IMR-90 (cell line): ENCODE results near the gene KIF12. TPM values are rescaled to one million over a fixed set of nuclear protein-coding genes. Genes with fewer than 3 reads are reported as not detected.

Experiments used
- ATAC-seq: fragments of 200-7000 bp; cut with Tn5 transposase; 2 replicates; pipeline ENCODE4 v1.9.1; 2020; ENCODE audit warnings: low read depth, mild to moderate bottlenecking, moderate library complexity
- BruUV-seq: library from RNA; stranded (reverse); fragments of 400-500 nt; replicated peaks from 2 replicates; lab custom pipeline; 2021; lab: Mats Ljungman, UMichigan
- CTCF ChIA-PET: fragments of 300-600 bp; formaldehyde crosslinking; extraction: SDS; loops from one replicate; lab custom pipeline; 2021; ENCODE audit warnings: antibody characterized with exemption; lab: Yijun Ruan, JAX
- POLR2A ChIA-PET: fragments of 300-600 bp; sonication (Branson Sonifier 250); formaldehyde crosslinking; loops from one replicate; lab custom pipeline; 2022; ENCODE audit warnings: antibody characterized with exemption; ENCODE audit not compliant: unreplicated experiment; lab: Charles Lee
- DNase-seq: peaks from one replicate; pipeline ENCODE4 v3.0.0; 2013
- H2AFZ ChIP-seq: replicated peaks from 2 replicates; pipeline ENCODE3; 2013; ENCODE audit warnings: low read length, mild to moderate bottlenecking; ENCODE audit not compliant: poor library complexity
- H2AK5ac ChIP-seq: 2 replicates; pipeline ENCODE4 v1.6.1; 2013; ENCODE audit warnings: low read depth, low read length, inconsistent platforms
- H2AK9ac ChIP-seq: replicated peaks from 2 replicates; pipeline ENCODE3; 2013; ENCODE audit warnings: mild to moderate bottlenecking, low read depth, low read length, moderate library complexity; ENCODE audit not compliant: poor library complexity
- H2BK120ac ChIP-seq: 2 replicates; pipeline ENCODE4 v1.6.1; 2013; ENCODE audit warnings: low read depth, low read length, inconsistent platforms
- H2BK15ac ChIP-seq: 3 replicates; pipeline ENCODE4 v1.6.1; 2013; ENCODE audit warnings: low read depth, low read length, inconsistent platforms
- H2BK20ac ChIP-seq: 2 replicates; pipeline ENCODE4 v1.6.1; 2013; ENCODE audit warnings: low read depth, mild to moderate bottlenecking, inconsistent platforms, low read length, moderate library complexity
- H2BK5ac ChIP-seq: 2 replicates; pipeline ENCODE4 v1.6.1; 2013; ENCODE audit warnings: mild to moderate bottlenecking, low read depth, low read length, inconsistent platforms; ENCODE audit not compliant: poor library complexity, severe bottlenecking
- H3K14ac ChIP-seq: replicated peaks from 2 replicates; pipeline ENCODE4 v1.6.1; 2013; ENCODE audit warnings: low read depth, low read length, inconsistent platforms
- H3K18ac ChIP-seq: 2 replicates; pipeline ENCODE4 v1.6.1; 2013; ENCODE audit warnings: low read depth, low read length, control low read depth
- H3K23ac ChIP-seq: 2 replicates; pipeline ENCODE4 v1.6.1; 2013; ENCODE audit warnings: low read depth, low read length, inconsistent platforms
- H3K27ac ChIP-seq: 2 replicates; pipeline ENCODE4 v1.5.1; 2013; ENCODE audit warnings: mild to moderate bottlenecking, control low read depth, low read length; ENCODE audit not compliant: insufficient read depth
- H3K27me3 ChIP-seq: 2 replicates; pipeline ENCODE4 v1.6.1; 2013; ENCODE audit warnings: low read length; ENCODE audit not compliant: control insufficient read depth, insufficient read depth
- H3K36me3 ChIP-seq: 2 replicates; pipeline ENCODE4 v1.6.1; 2013; ENCODE audit warnings: low read length, mixed read lengths; ENCODE audit not compliant: control insufficient read depth, insufficient read depth
- H3K4ac ChIP-seq: 2 replicates; pipeline ENCODE4 v1.6.1; 2013; ENCODE audit warnings: low read depth, low read length, inconsistent platforms
- H3K4me1 ChIP-seq: 2 replicates; pipeline ENCODE4 v1.6.1; 2013; ENCODE audit warnings: low read length, mixed read lengths; ENCODE audit not compliant: control insufficient read depth, insufficient read depth
- H3K4me2 ChIP-seq: 2 replicates; pipeline ENCODE4 v1.6.1; 2013; ENCODE audit warnings: low read depth, mild to moderate bottlenecking, control low read depth, low read length, moderate library complexity
- H3K4me3 ChIP-seq: 2 replicates; pipeline ENCODE4 v1.5.1; 2013; ENCODE audit warnings: low read depth, mild to moderate bottlenecking, control low read depth, low read length, moderate library complexity; ENCODE audit not compliant: insufficient read depth
- H3K56ac ChIP-seq: 2 replicates; pipeline ENCODE4 v1.6.1; 2013; ENCODE audit warnings: low read length, inconsistent platforms; ENCODE audit not compliant: insufficient read depth; ENCODE audit errors: extremely low read depth
- H3K79me1 ChIP-seq, 2 experiments: 2 replicates each; pipeline ENCODE4 v1.6.1; 2013; ENCODE audit warnings: low read length in 2 of 2, inconsistent platforms in 1 of 2, low read depth in 1 of 2
- H3K9ac ChIP-seq: 2 replicates; pipeline ENCODE4 v1.6.1; 2013; ENCODE audit warnings: low read depth, low read length, control low read depth
- H3K9me1 ChIP-seq: 2 replicates; pipeline ENCODE4 v1.6.1; 2013; ENCODE audit warnings: low read length, inconsistent platforms; ENCODE audit not compliant: insufficient read depth
- H3K9me3 ChIP-seq: 2 replicates; pipeline ENCODE4 v1.6.1; 2013; ENCODE audit warnings: low read length; ENCODE audit not compliant: control insufficient read depth, insufficient read depth
- H4K20me1 ChIP-seq: 2 replicates; pipeline ENCODE4 v1.6.1; 2013; ENCODE audit warnings: low read length, inconsistent platforms; ENCODE audit not compliant: insufficient read depth
- H4K5ac ChIP-seq: 2 replicates; pipeline ENCODE4 v1.6.1; 2013; ENCODE audit warnings: mild to moderate bottlenecking, low read depth, low read length, control low read depth
- H4K8ac ChIP-seq, 2 experiments: 2 replicates each; pipeline ENCODE4 v1.6.1; 2013; ENCODE audit warnings: low read depth in 2 of 2, low read length in 2 of 2, control low read depth in 1 of 2, inconsistent platforms in 1 of 2
- H4K91ac ChIP-seq: 2 replicates; pipeline ENCODE4 v1.6.1; 2013; ENCODE audit warnings: low read depth, low read length, inconsistent platforms; ENCODE audit not compliant: insufficient read depth
- ELK1 ChIP-seq: fragments of 150-350 bp; IDR thresholded peaks from 2 replicates; pipeline ENCODE4 v1.6.1; 2016; ENCODE audit warnings: low read depth, mild to moderate bottlenecking, low read length, moderate library complexity, borderline replicate concordance
- FOS ChIP-seq: fragments of 150-350 bp; IDR thresholded peaks from 2 replicates; pipeline ENCODE4 v1.6.1; 2016; ENCODE audit warnings: low read depth, low read length
- POLR2A ChIP-seq: IDR thresholded peaks from 2 replicates; pipeline ENCODE4 v1.6.1; 2012; ENCODE audit warnings: mild to moderate bottlenecking, low read depth, low read length
- RAD21 ChIP-seq: IDR thresholded peaks from 2 replicates; pipeline ENCODE4 v1.6.1; 2012; ENCODE audit warnings: low read length, improper control_type of control experiment
- RFX5 ChIP-seq: IDR thresholded peaks from 2 replicates; pipeline ENCODE4 v1.8.0; 2012; ENCODE audit warnings: low read depth, mild to moderate bottlenecking, low read length, moderate library complexity
- WGBS, 2 experiments: methylation state at CpG; one replicate each; pipeline versions ENCODE4 v1.1.5 to v1.1.7; 2013; ENCODE audit warnings: missing lambda C conversion rate in 2 of 2; ENCODE audit not compliant: insufficient read length in 1 of 2; ENCODE audit errors: extremely low coverage in 2 of 2; 5-methylcytosine and 5-hydroxymethylcytosine counted together
- dilution Hi-C: fragments of 300-500 bp; cut with HindIII; formaldehyde crosslinking; loops from one replicate; pipeline ENCODE4 v1.14.3; 2018; ENCODE audit warnings: low sequenced_read_pairs; ENCODE audit not compliant: unreplicated experiment
- in situ Hi-C: fragments of 300-500 bp; cut with MboI; formaldehyde crosslinking; loops from 3 replicates; pipeline ENCODE4 v1.14.3; 2019; ENCODE audit warnings: low sequenced_read_pairs, inconsistent platforms, mixed read lengths
- intact Hi-C: fragments of 100-400 bp; cut with micrococcal nuclease; formaldehyde crosslinking; loops from 2 replicates; pipeline ENCODE4 v1.10.0; 2022
- polyA plus RNA-seq, 3 experiments: library from polyadenylated mRNA; depleted of rRNA; stranded (reverse); fragments of >200 nt; gene quantifications; 2 replicates each; pipeline ENCODE4 v1.2.3, GENCODE V29; 2012; ENCODE audit warnings: low replicate concordance in 1 of 3
- total RNA-seq: library from RNA; depleted of rRNA; stranded (reverse); fragments of >200 nt; gene quantifications from 2 replicates; pipeline ENCODE4 v1.2.3, GENCODE V29; 2012
- TF ChIP-seq, protein P1 (sequence below): fragments of 150-350 bp; IDR thresholded peaks from 2 replicates; pipeline ENCODE4 v1.6.1; 2017; ENCODE audit warnings: mild to moderate bottlenecking, antibody characterized with exemption, low read length, low read depth

Gene KIF12
- total and polyA plus RNA-seq, 2 of the 4 experiments (the other 2 are of a cell fraction): not detected

GRCh38 chr9:114054191-114054690, 44.9 kb downstream of the KIF12 start:
- no peak overlapping the region for H2BK20ac ChIP-seq
- CTCF ChIA-PET: no interaction called here

More at GRCh38 chr9:114054191-114054690, 44.9 kb downstream of the KIF12 start:
- Histone ChIP-seq H3K14ac (no peak overlapping the region), H4K8ac (no peak overlapping the region), H3K27ac (no peak overlapping the region), H3K4ac (no peak overlapping the region), H4K20me1 (no peaks in the 10 kb centered on the region), H3K79me1 (peaks cover 0 to 3% of the 10 kb centered on the region in 2 experiments; a peak in 1 of 4 replicates), H2BK15ac (no peak overlapping the region), H3K4me3 (no peak overlapping the region), H3K18ac (no peak overlapping the region), H3K9me1 (peaks cover 6% of the 10 kb centered on the region; the same call in 1 of the 2 replicates), H3K36me3 (peaks cover 38% of the 10 kb centered on the region), H2BK5ac (no peak overlapping the region), H2AK5ac (no peak overlapping the region), H3K9ac (no peak overlapping the region), H4K5ac (no peak overlapping the region), H2AFZ (no peak overlapping the region), H3K27me3 (no peaks in the 10 kb centered on the region), H3K4me2 (no peak overlapping the region), H3K4me1 (no peaks in the 10 kb centered on the region), H3K9me3 (no peaks in the 10 kb centered on the region), H4K91ac (no peak overlapping the region), H2BK120ac (no peak overlapping the region), H3K56ac (no peak overlapping the region), H3K23ac (no peak overlapping the region), H2AK9ac (no peak overlapping the region)
- WGBS, 2 experiments: 100% methylated on average over 2 of the region's 10 CpGs; no CpG with 5 or more reads in 1 of the 2 experiments
- no TSS peak for BruUV-seq
- dilution Hi-C loops: no loop called here
- TF ChIP-seq ELK1 (no peak), RAD21 (no peak), FOS (no peak), POLR2A (no peak), RFX5 (no peak)
- TF ChIP-seq, protein P1, sequence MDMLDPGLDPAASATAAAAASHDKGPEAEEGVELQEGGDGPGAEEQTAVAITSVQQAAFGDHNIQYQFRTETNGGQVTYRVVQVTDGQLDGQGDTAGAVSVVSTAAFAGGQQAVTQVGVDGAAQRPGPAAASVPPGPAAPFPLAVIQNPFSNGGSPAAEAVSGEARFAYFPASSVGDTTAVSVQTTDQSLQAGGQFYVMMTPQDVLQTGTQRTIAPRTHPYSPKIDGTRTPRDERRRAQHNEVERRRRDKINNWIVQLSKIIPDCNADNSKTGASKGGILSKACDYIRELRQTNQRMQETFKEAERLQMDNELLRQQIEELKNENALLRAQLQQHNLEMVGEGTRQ: no peak
- DNase-seq: no peak
- in situ Hi-C loops: no loop called here
- no peak for ATAC-seq
- POLR2A ChIA-PET: no interaction called here
- intact Hi-C loops: no loop called here
